Stimulated activated CD4-positive, alpha-beta T cell treated with anti-CD3 and anti-CD28 coated beads, Interleukin-1b, Interleukin-23, amount 100 ng/mL, for 24 hours (primary cell): Measurements from ENCODE around the gene GVQW3.
A peak's percentile ranks its signal among the peaks of the same experiment; 100 is the strongest.

Experiments used
- DNase-seq, 4 experiments: peaks; one replicate each; pipeline ENCODE4 v3.0.0-alpha.2; 2020; ENCODE audit warnings: low read depth in 4 of 4, low spot score in 1 of 4

Gene GVQW3

DNA sequence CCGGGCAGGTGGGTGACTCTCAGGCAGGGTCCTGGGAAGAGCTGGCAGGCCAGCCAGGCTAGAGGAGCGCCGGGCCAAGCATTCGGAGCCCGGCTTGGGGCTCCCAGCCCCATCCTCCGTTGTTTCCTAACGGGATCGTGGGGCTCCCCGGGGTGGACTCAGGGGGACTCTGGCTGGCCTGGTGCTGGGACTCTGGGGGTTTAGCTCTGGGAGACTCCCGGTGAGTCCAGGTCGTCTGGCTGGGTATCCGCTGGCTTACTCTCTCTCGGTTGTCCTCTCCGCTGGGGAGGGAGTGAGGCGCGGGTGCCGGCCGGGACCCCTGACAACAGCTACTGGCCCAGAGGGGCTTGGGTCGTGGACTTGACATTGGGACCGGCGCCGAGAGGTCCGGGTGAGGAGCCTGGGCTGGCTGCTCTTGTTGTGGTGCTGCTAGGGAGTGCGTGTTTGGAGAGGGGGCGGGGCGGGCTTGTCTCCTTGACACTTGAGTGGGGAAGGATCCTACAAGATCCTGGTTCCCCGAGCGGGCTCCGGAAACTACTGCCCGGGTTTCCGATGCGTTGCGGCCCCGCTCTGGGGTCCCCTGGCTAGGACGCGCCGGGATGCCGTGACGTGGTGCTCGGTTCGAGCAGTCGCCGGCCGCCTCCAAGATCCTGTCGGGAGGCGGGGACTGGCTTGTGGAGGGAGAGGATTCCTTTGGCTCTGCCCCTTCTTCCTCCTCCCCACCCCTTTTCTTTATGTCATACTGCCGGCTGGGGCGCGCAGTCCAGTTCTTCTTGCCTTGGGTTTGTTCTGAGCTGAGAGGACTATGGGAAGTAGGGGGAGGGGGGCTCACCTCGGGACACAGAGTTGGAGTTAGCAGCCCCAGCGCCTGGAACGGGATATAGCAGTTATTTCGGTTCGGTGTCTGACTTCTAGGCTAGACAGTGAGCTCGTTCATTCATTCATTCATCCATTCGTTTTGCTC lies 64.3 kb downstream of the GVQW3 start:
- DNase-seq = peak; percentile 24 to 58 (median 33)

DNA sequence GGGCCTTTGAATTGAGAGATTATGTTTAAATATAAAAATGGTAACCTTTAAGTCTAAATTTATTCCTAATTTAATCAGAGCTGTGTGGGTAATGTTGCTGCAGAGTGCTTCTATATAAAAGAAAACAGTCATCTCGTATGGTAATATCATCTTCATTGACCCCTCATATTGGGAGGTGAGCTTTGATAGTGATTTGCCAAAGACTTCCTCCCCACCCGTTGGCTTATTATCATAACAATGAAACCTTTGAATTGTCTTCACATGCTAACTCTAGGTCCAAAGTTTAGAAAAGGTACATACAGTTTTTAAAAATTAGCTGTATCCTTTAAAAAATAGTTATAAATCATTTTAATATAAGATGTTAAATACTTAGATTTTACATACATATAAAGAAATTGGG lies 67.4 kb downstream of the GVQW3 start:
- DNase-seq = no peak

DNA sequence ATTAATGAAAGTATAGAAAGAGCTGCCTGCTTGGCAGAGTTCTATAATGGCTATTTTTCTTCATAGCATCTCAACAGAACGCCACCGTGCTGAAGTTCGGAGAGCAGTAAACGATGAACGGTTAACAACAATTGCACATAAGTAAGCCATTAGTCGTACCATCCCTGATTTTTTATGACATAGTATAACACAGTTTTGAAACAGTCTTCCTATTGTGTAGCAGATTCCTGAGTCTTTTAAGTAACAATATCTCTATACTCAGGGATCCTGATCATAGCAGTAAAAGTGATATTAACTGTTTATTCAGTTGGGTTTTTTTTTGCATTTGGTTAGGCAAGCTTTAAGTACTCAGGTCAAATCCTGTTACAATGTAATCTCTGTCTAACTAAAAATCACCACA lies 72.1 kb downstream of the GVQW3 start:
- DNase-seq = no peak

DNA sequence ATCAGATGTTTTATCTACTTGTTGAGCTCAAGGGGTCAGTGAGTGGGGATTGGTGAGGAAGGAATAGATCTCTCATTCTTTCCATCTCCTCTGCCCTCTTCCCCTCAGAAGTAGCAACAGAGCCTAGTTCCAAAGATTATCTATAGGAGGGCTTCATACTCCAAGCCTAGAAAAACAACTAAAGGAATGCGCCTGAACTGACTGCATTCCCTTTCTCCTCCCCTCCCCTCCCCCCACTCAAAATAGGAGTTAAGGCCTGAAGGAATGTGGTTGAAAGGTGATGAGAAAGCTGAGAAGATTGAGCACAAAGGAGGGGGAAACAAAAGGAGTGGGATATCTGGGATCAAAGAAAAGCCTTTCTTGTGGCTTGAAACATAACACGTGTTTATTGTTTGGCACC lies 74.2 kb downstream of the GVQW3 start:
- DNase-seq = no peak

DNA sequence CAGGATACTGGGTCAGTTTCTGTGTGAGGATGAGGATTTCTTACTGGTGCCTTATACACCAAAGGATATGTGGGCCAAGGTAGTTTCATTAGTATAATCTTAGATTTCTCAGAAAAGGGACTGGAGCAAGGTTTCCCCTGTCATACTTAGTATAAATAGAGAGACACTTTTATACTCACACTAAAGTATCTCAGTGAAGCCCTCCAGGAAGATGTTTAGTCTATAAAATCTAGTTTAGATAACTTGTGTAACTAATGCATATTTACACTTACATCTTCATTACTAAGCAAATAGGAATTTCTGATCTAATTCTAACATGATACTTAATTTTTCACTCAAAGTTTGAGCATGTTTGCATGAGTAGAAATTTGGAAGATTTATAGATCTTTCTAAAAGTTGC lies 74.8 kb downstream of the GVQW3 start:
- DNase-seq = no peak

DNA sequence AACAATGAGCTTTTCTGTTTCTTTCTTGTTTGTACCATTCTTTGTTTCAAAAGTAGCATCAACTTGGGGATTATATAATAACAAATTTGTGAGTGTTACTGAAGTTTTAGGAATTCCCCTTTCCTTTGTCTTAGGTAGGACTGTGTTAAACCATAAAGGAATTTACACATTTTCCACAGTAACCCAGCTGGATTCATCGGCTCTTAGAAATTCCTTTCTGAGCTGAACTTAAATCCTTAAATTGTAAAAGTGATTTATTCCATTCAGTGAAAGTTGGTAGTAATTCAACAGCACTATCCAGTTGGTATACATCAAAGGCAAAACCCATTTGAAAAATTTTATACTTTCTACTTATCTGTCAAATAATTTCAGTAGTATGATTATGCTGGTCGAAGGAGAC lies 75.4 kb downstream of the GVQW3 start:
- DNase-seq = no peak
